Stimulated activated CD4-positive, alpha-beta T cell treated with anti-CD3 and anti-CD28 coated beads, Interleukin-15, amount 100 ng/mL, for 1 hour (primary cell): ENCODE results near the gene NKX6-2.
"Not testable (repeated sequence)": the region's sequence is repeated elsewhere in the genome, so short reads cannot be mapped to it uniquely, and the experiment has no call there.

Source experiments
- DNase-seq, 2 donors: peaks; one replicate each; pipeline ENCODE4 v3.0.0-alpha.2; 2020; ENCODE audit warnings: low read depth in 1 of 2, low spot score in 1 of 2

The NKX6-2 gene

DNA sequence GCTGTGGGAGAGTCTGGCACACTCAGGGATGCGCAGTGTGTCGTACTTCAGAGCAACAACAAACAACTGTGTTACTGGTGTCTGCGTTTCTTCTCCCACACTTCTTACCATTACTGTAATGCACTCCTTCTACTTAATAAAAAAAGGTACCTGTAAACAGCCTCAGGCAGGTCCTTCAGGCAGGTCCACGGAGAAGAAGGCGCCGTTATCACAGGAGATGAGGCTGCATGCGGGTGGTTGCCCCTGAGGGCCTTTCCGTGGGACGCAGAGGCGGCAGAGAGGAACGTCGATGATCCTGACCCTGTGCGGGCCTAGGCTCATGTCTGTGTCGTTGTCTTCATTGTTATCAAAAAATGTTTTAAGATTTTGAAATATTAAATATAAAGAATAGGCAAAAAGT lies 29.4 kb downstream of the NKX6-2 start:
- DNase-seq: no peak

DNA sequence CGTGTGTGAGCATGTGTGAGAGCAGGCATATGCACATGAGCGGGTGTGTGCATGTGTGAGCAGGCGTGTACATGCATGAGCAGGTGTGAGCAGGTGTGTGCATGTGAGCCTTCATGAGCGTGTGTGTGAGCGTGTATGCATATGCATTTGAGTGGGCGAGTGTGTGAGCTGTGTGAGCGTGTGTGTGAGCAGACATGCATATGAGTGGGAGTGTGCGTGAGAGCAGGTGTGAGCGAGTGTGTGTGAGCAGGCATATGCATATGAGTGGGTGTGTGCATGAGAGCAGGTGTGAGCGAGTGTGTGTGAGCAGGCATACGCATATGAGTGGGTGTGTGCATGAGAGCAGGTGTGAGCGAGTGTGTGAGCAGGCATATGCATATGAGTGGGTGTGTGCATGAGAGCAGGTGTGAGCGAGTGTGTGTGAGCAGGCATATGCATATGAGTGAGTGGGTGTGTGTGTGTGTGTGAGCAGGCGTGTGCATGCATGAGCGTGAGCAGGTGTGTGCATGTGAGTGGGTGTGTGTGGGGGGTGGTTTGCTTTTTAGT lies 30.7 kb downstream of the NKX6-2 start:
- no peak for DNase-seq

DNA sequence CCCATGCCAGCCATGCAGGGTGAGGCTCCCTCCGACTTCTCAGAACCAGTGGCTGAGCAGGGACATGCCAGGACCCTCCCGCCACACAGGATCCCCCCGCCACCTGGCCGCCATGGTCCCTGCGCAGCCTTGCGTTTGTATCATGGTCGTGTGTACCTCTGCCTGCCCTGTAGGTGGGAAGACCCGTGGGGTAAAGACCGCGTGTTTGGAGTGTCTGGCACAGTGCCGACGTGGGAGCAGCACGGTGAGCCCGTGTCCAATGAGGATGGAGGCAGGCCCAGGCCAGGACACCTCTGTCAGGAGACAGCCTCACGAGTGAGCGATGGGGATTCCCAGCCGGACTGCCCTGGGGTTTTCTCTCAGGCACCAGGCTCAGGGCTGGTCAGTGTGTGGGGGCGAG lies 31.9 kb downstream of the NKX6-2 start:
- no peak for DNase-seq

DNA sequence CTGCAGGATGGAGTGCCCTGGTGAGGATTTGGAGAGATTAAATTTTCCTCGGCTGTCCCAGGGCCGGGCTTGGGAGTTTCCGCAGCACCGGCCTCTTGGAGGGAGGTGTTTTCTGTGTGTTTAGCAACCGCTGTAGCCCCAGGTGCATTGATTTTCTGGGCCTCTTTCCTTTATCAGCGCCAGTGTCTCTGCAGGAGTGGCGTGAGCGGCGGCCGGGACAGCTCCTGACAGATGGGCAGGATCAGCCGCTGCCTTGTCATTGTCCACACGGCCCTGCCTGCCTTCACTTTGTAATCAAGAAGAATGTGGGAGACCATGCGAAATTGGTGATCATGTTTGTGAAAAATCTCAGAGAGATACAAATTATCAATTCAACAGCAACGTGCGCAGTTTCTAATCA lies 32.4 kb downstream of the NKX6-2 start:
- no peak for DNase-seq

DNA sequence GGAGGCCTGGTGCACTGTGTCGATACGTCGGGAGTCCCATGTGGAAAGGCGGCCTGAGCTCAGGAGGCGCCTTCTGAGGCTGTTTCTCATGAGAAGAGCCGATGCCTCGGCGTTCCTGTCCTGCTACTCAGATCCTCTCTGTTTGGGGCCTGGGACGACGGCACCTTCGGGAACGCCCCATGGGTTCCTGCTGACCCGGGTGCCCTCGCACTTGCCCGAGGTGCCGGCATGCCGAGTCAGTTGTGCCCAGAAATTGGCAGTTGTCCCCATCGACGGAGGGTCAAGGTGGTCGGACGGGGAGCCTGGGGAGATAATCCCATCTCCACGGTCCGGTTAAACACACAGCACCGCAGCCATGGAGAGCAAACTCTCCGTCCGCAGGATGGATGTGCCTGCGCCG lies 33.0 kb downstream of the NKX6-2 start:
- DNase-seq: no peak

DNA sequence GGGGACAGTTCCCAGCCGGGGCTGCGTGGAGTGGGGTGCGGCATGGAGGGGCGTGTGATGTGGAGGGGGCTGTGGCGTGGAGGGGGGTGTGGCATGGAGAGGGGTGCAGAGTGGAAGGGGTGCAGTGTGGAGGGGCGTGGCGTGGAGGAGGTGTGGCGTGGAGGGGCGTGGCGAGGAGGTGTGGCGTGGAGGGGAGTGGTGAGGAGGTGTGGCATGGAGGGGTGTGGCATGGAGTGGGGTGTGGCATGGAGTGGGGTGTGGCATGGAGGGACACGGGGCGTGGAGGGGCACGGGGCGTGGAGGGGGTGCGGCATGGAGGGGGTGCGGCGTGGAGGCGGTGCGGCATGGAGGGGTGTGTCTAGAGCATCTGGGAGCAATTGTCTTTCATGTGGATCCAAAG lies 33.6 kb downstream of the NKX6-2 start:
- DNase-seq: no peak

DNA sequence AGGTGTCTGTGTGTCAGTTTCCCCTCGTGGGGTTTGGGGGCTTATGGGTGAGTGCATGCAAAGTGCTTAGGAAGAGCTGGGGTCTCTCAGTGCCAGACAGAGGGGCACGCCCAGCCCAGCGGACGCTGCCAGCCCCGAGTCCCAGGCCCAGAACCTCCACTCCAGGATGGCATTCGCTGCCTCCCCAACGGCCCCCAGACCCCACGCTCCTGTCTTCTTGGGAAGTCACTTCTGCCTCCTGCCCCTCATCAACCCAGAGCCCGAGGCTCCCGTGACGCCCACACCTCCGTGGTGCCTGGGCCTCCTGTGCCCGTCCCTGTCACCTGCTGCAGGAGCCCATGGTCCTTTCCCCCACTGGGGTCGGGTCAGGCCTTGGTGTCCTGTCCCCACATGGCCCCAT lies 35.0 kb downstream of the NKX6-2 start:
- no peak for DNase-seq

DNA sequence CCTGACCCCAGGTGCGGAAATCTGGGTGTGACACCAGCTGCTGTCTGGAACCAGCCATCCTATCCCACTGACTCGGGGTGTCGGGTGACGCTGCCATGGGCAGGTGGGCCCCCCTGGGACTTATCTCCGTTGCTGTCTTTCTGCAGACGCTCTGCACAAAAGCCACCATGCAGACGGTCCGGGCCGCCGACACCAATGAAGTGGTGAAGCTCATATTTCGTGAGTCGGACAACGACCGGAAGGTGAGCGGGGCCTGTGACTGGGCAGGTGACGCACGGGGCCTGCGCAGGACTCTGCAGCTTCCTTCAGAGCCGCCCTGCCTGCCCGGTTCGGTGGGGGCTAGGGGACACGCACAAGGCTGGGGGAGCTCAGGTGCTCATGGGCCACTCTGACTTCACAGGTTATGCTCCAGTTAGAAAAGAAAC lies 36.6 kb downstream of the NKX6-2 start:
- no peak for DNase-seq

DNA sequence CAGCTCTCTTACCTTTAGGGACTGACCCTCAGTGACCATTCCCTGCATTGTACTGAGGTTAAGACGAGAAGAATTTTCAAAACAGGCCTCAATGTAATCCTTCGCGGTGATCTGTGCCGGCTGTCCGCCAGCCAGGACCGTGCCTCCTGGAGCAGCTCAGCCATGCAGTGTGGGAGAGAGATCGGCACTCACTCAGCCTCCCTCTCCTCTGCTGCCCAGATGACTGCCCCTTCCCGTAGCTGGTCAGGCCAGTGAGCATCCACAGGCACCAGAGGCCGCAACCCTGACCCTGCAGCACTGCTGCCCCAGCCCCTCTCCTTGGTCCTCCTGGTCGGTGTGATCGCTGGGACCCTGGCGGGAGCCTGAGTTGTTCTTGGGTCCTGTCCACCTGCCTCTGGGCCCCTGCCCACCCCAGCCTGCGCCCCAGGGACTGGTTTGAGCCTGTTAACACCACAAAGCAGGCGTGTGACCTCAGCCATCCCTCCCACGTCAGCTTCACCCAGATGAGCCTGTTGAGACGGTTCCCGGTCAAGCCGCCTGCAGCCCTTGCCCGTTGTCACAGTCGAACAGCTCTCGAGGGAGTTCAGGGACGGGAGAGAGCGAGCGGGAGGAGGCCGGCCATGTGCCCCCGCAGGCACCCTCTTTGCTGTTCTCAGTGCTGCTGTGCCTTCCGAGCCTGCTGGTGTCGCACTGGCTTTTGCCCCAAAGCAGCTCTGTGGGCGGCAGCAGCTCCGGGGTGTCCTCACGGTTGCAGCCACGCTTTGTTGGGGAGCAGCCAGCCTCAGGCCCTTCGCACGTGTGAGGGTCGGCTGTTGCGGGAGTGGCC lies 37.2 kb downstream of the NKX6-2 start:
- DNase-seq: no peak

DNA sequence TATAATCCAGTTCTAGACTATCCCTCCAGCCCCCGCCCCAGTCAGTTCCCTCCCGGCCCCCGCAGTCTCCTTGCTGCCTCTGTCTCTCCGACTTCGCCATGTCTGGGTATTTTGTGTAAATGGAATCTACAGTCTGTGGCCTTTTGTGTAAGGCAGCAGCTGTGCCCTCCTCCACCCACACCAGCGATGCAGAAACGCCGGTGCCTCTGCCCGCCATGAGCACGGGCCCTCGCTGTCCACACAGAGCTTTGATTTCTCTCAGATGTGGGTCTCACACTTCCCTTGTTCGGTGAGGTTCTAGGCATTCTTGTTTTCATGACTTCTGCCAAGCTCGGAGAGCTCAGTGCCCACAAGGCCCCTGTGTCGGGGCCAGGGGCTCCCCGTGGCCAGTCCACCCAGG lies 37.8 kb downstream of the NKX6-2 start:
- no peak for DNase-seq

DNA sequence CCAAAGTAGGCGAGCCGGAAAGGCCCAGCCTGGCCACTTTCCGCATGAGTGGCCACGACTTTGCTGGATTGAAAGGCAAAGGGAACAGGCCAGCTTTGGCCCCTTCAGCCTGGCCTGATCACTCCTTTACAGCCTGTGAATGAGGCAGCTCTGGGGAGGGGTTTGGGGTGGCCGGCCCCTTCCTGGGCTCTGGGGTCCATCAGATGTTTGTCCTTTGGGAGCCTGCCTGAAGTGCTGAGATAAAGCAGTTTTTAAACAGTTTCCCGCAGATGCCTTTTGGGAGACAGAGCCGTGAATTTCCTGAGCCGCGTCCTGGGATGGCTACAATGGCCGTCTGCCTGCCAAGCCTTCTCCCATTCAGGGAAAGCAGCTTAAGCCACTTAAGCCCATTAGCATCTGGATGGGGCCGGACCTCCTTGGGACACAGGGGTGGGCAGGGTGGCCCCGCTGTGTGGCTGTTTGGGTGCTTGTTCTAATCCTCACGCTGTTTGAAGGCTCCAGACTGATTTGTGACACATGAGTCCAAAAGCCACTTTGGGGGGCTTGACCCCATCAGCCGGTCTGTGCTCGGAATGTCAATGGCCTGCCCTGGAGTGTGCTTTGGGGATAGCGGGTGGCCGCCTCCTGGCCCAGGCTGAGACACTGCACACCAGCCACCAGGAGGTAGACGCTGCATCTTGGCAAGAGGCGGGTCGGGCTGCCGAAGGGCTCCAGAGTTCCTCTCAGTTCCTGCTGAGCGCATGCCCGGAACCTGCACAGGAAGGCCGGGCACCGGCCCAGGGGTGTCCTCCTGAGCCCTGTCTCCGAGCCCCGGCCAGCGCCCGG lies 38.9 kb downstream of the NKX6-2 start:
- DNase-seq: no peak

DNA sequence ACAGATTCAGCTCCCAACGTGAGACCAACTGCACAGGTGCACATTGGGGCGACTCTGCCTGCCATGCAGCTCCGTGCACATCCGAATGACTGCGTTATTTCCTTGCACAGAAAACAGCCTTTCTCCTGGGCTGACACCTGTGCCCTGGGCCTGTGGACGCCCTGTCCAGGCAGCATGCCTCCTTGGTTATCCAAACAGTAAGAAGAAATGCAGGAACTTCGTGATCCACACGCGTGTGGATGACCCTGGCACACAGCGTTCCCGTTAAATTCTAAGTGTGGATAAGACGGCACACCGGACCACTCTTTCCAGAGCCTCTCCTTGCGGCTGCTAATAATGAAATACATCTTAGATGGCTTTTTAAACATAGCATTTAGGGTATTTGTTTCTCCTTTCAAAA lies 39.6 kb downstream of the NKX6-2 start:
- DNase-seq: no peak

DNA sequence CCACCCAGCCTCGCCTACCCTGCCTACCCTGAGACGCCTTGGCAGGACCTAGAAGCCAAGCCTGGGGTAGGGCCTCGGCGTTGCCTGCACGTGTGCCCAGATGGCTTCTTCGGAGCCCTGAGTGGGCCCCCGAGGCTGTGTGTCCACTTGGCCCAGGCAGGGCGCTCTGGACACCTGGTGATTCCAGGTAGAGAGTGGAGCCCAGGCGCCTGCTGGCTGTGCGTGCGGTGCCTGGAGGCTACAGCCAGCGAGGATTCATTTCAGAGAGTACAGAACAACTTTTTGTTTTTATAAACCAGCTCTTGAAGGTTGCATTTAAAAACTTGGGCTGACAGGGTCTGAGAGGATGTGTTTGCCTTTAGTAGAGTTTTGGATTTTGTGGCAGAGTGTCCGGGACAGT lies 40.0 kb downstream of the NKX6-2 start:
- DNase-seq: no peak

DNA sequence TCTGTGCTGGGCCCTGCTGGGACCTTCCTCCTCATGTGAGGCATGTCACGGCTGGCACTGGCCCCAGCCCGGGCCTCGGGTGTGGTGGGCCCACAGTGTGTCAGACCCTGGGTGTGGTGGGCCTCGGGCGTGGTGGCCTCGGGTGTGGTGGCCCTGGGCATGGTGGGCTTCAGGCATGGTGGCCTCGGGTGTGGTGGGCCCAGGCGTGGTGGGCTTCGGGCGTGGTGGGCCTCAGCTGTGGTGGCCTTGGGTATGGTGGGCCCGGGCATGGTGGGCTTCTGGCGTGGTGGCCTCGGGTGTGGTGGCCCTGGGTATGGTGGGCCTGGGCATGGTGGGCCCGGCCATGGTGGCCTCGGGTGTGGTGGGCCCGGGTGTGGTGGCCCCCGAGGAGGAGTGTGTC lies 40.4 kb downstream of the NKX6-2 start:
- DNase-seq: no peak

DNA sequence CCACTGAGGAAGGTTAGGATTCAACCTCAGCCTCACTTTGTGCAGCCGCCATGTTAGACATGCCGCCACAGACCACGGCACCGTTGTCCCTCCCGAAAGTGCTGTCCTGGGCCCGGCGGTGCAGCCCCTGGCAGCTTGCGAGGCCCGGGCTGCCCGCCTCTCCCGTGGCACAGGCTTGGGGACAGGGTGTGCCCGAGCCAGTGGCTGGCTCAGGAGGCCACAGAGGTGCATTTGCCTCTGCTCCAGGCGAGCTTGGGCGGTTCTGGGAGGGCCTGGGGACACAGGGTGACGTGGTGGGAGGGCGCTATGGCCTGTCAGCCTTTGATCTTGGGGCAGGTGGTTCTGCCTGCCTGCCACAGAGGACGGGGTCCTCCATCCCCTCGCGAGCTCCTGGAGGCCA lies 41.1 kb downstream of the NKX6-2 start:
- no peak for DNase-seq

DNA sequence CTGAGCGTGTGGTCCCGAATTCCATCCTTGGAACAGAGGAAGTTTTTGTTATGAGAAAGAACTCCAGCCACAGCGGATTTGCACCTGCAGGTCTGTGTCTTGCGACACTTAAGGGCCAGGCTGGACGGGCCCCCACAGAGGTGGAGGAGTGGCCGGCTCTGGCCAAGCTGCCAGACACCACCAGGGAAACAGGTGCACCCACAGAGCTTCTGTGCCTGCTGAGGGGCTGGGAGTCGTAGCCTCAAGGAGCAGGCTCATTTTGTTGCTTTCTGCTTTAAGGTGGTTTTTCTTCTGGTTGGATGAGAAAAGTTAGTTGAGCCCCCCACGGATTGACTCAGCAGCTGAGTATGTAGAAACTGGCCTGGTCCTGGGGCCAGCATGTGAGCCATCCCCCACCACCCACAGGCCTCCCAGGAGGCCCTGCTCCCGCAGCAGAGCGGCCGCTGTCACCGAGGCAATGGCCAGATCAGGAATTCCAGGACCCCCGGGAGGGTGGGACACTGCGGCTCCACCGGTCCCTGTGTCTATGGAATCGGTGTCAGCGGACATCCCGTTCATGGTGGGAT lies 41.9 kb downstream of the NKX6-2 start:
- no peak for DNase-seq

DNA sequence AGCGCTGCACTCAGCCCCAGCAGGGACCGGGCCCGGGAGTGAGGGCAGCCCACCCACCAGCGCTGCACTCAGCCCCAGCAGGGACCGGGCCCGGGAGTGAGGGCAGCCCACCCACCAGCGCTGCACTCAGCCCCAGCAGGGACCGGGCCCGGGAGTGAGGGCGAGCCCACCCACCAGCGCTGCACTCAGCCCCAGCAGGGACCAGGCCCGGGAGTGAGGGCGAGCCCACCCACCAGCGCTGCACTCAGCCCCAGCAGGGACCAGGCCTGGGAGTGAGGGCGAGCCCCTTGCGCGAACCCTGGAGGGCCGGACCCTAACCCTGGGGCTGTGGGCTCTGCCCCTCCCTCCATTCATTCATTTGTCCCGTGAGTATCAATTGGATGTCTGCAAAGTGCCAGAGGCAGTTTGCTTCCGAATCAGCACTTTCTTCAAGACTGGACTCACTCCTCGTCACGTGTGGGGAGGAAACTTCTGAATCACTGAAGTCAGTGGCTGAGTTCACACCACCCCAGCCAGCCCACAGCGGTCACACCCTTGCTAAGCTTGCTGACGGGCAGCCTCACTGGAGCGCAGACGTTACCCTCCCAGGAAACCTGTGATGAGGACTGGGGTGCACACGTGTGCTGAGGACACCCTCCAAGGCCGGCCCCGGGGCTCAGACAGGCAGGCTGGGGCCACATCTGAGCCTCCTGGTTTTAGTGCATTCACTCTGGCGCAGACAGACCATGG lies 42.6 kb downstream of the NKX6-2 start:
- not testable (repeated sequence) for DNase-seq

DNA sequence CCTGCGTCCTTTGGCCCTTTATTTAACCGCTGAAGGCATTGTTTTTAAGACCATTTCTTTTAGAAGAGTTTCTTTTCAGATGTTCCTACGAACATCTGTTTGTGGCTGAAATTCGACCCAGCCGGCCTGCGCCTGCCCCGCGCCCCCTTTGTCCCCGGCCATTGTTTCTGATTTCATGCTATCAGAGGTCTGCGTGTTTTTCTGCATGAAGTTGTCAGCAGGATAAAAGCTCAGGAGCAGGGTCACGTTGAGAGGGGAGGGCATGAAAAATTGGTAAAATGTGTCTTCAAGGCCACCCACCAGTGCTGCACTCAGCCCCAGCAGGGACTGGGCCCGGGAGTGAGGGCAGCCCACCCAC lies 43.1 kb downstream of the NKX6-2 start:
- no peak for DNase-seq

DNA sequence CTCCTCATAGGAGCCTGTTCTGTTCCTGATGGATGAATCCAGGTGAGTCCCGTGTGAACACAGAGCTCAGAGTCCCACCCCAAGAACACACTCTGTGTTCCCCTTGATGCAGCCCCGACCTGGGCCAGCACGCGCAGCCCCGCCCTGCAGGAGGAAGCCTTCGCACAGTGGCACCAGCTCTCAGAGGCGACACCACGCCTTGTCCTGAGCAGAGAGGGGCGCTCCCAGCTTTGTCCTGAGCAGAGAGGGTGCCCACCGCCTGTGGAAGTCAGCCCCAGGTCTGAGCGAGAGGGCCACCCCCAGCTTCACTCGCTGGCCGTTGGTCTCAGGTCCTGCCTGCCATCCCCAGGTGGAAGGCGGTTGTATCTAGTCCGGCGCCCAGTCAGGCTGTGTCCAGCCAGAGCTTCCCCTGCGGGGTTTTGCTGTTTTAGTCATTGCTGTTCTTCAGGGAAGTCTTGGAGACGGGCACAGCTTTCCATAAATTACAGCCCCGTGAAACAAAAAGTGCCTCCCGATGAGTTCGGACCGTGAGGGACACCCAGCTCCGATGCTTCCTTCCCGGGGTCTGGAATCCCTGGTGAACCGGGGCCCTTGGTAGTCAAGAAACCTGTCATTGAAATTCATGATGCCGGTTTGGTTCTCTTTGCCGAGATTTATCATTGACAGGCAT lies 43.6 kb downstream of the NKX6-2 start:
- DNase-seq: no peak

DNA sequence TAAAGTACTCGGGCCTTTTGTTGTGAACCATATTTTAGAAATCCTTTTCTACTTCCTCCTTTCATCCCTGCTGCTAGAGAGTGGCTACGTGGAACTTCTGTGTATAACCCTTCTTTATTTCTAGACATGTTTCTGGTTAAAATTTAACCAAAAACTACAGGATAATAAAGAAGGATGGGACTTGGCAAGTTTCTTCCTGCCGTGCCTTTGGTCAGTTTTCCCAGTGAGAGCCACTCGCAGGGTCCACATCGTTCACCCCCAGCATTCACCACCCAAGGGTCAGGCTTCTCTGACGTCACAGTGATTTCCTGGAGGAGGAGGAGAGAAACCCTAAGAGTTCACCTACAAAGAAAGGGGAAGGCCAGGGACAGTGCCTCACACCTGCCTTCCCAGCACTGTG lies 45.4 kb downstream of the NKX6-2 start:
- DNase-seq: no peak

DNA sequence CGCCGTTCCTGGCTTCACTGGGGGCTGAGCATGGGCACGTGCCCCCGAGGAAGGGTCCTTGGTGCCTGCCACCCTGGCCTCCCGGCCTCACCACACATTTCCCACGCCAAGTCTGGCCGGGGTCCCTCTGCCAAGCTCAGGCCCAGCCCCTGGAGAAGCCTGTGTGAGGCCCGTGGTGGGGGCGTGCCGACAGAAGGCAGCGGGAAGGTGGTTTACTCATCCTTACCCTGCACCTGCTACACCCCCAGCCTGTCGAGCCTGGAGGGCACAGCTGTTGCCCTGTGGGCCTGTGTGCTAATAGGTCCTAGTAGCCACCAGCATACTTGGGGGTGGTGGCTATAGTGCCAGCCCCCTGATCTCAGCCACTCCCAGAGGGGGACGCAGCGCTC lies 46.7 kb downstream of the NKX6-2 start:
- DNase-seq: no peak
